Thoracic aorta (tissue), 2 donors: ENCODE results near the gene HTR6. TPM values are rescaled to one million over a fixed set of nuclear protein-coding genes. Genes with fewer than 3 reads are reported as not detected.

Source experiments
- ATAC-seq: fragments of 150-250 bp; one replicate; pipeline ENCODE4 v1.8.0; 2017; ENCODE audit warnings: low read depth; ENCODE audit not compliant: insufficient number of reproducible peaks, low FRiP score
- DNase-seq: peaks from one replicate; pipeline ENCODE4 v3.0.0-alpha.2; 2020; ENCODE audit warnings: low spot score
- H3K27ac ChIP-seq, 2 donors: fragments of 200-600 bp; sonication (generic); 1 replicate in 1 of 2; 2 replicates in 1 of 2; pipeline ENCODE4 v1.5.1; 2016; ENCODE audit warnings: mild to moderate bottlenecking in 2 of 2, moderate library complexity in 2 of 2
- H3K27me3 ChIP-seq: fragments of 200-600 bp; sonication (generic); replicated peaks from 2 replicates; pipeline ENCODE4 v1.6.0; 2016; ENCODE audit warnings: mild to moderate bottlenecking; ENCODE audit not compliant: insufficient read depth
- H3K36me3 ChIP-seq: fragments of 200-600 bp; sonication (generic); one replicate; pipeline ENCODE4 v1.5.1; 2016
- H3K4me1 ChIP-seq, 2 donors: fragments of 200-600 bp; sonication (generic); 1 replicate in 1 of 2; 2 replicates in 1 of 2; pipeline versions ENCODE4 v1.5.1 to v1.6.0; 2016; ENCODE audit warnings: low read depth in 2 of 2, mild to moderate bottlenecking in 1 of 2; ENCODE audit not compliant: control insufficient read depth in 1 of 2
- H3K4me3 ChIP-seq: fragments of 200-600 bp; sonication (generic); 2 replicates; pipeline ENCODE4 v1.5.1; 2016; ENCODE audit warnings: mild to moderate bottlenecking
- H3K9me3 ChIP-seq: fragments of 200-600 bp; sonication (generic); 2 replicates; pipeline ENCODE4 v1.5.1; 2016
- total RNA-seq, 2 donors: library from RNA; depleted of rRNA; stranded (reverse); fragments of >200 nt; gene quantifications; one replicate each; pipeline versions ENCODE4 v1.1.0 to v1.2.3, GENCODE V29; 2016
- TF ChIP-seq, protein P1 (sequence below): fragments of 200-600 bp; sonication (generic); IDR thresholded peaks from one replicate; pipeline ENCODE4 v1.5.1; 2019; ENCODE audit warnings: antibody characterized with exemption

Gene HTR6
- total RNA-seq, 2 donors from 2014 or later = 0.41 TPM; not detected in 1

DNA sequence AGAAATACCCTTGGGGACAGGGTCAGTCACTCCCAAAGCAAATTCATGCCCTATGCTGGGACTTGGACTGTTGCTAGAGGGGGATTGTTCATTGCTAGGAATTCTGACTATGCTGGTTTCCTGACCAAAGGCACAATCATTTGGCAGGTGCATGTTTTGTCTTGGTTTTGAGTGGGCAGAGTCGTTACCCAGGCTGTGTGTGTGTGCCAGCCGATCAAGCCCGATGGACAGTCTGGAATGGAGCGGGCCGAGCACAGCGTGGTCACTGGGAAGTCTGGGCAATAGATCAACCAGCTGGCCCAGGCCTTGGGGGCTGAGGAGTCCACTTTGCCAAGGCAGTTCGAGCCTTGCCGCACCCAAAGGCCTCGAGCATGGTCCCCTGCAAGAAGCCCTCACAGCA is 60.9 kb downstream of the HTR6 start:
- Histone ChIP-seq H3K4me3 (no peak overlapping the region), H3K36me3 (peaks cover 4% of the 10 kb centered on the region)

DNA sequence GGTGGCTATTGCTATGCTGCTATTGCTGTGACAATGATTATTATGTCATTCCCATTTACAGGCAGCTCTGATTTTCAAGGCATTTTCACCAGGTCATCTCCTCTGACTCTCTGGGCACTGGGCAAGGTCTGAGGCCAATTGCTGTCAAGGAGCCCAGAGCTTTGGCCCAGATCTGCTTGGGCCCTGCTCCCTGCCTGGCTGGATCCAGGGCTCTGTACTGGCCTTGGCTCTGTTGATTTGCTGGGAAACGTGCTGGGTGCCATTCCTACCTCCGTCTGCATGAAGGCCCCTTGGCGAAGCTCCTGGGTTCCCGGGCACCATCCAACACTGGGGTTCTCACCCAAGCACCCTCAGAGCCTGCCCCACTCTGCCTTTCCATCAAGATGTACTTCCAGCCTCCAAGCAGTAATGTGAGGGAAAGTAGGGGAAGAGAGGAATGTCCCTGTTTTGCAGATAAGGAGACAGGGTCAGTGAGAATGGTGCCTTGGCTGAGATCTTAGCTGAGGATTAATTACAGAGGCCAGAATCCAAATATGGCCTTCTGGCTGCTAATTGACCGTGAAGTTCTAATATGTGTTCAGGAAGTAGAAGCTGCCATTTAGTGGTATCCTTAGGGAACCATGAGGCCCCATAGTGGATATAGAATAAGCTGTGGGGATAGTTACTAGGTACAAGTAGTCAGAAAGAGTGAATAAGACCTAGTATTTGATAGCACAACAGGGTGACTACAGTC is 63.9 kb downstream of the HTR6 start:
- H3K9me3 ChIP-seq = no peaks in the 10 kb centered on the region
- no peak overlapping the region for H3K4me3 ChIP-seq
- H3K36me3 ChIP-seq = peaks cover 3% of the 10 kb centered on the region
- H3K4me1 ChIP-seq = peaks cover 27 to 59% of the 10 kb centered on the region in 2 donors
- TF ChIP-seq, protein P1, sequence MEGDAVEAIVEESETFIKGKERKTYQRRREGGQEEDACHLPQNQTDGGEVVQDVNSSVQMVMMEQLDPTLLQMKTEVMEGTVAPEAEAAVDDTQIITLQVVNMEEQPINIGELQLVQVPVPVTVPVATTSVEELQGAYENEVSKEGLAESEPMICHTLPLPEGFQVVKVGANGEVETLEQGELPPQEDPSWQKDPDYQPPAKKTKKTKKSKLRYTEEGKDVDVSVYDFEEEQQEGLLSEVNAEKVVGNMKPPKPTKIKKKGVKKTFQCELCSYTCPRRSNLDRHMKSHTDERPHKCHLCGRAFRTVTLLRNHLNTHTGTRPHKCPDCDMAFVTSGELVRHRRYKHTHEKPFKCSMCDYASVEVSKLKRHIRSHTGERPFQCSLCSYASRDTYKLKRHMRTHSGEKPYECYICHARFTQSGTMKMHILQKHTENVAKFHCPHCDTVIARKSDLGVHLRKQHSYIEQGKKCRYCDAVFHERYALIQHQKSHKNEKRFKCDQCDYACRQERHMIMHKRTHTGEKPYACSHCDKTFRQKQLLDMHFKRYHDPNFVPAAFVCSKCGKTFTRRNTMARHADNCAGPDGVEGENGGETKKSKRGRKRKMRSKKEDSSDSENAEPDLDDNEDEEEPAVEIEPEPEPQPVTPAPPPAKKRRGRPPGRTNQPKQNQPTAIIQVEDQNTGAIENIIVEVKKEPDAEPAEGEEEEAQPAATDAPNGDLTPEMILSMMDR = no peak
- ATAC-seq (no peak), DNase-seq (no peak)
- H3K27ac ChIP-seq = peak overlapping the region; percentile 69 to 78
- no peaks in the 10 kb centered on the region for H3K27me3 ChIP-seq

More for the DNA sequence above, 60.9 kb downstream of the HTR6 start:
- Histone ChIP-seq H3K27ac (peak overlapping the region; percentile 69 to 78), H3K27me3 (no peaks in the 10 kb centered on the region), H3K4me1 (peaks cover 27 to 61% of the 10 kb centered on the region in 2 donors), H3K9me3 (no peaks in the 10 kb centered on the region)
- ATAC-seq (no peak), DNase-seq (no peak)
- TF ChIP-seq, protein P1 = no peak

DNA sequence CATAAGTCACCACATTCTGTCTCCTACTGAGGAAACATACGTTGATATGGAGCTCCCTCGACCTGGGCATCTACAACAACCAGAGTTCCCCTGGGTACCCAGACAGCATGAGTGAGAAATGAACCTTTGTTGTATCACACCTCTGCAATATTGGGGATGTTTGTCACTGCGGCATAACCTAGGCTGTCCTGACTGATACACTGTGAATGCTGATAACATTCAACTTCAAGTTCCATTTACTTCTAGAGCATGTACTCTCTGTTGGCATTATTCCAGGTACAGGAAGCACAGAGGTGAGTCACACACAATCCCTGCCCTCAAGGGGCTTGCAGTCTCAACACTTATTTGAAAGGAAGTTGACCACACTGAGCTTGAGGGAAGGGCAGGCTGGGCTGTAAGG is 65.6 kb downstream of the HTR6 start:
- DNase-seq (no peak), ATAC-seq (no peak)
- H3K9me3 ChIP-seq = no peaks in the 10 kb centered on the region
- peak overlapping the region; percentile 29 for H3K27ac ChIP-seq
- TF ChIP-seq, protein P1 = no peak
- no peaks in the 10 kb centered on the region for H3K27me3 ChIP-seq
- peaks cover 29 to 58% of the 10 kb centered on the region in 2 donors for H3K4me1 ChIP-seq
- H3K4me3 ChIP-seq = no peak overlapping the region
- no peaks in the 10 kb centered on the region for H3K36me3 ChIP-seq

Other genes with a start within 250 kb of the HTR6 start
- 100 to 1,000 TPM; 119 to 174 TPM for gene CAPZB, start 179.3 kb upstream of the HTR6 start, total RNA-seq
- 10 to 100 TPM; 77.0 to 82.0 TPM for gene NBL1, start 20.6 kb upstream of the HTR6 start, total RNA-seq
- gene TMCO4, start 135.0 kb downstream of the HTR6 start, total RNA-seq = 10 to 100 TPM; 33.2 to 33.4 TPM
- gene RNF186, start 150.4 kb downstream of the HTR6 start, total RNA-seq = not detected
- 1 to 10 TPM; 3.9 to 7.1 TPM for gene OTUD3, start 217.5 kb downstream of the HTR6 start, total RNA-seq